ENCODE results near the gene TPSD1. TPM values are rescaled to one million over a fixed set of nuclear protein-coding genes. Genes with fewer than 3 reads are reported as not detected.
A peak's percentile ranks its signal among the peaks of the same experiment; 100 is the strongest.

Gene TPSD1
- total and polyA plus RNA-seq, 2 experiments from 2014 or later: 0.17 TPM; not detected in 1

GRCh38 chr16:1305823-1306222 lies 50.0 kb downstream of the TPSD1 start:
- Mint-ChIP-seq H3K9me3 (no peaks in the 10 kb centered on the region; the same call in 2 of the 3 replicates), H3K4me1 (peaks cover 13% of the 10 kb centered on the region), H3K27me3 (ENCODE audit: insufficient read depth, low read depth, poor library complexity) (peaks cover 32% of the 10 kb centered on the region), H3K27ac (no peak overlapping the region), H3K4me3 (no peak overlapping the region), H3K36me3 (ENCODE audit: low read depth) (peaks cover 8% of the 10 kb centered on the region)
- Histone ChIP-seq H3K36me3 (ENCODE audit: insufficient read depth) (no peaks in the 10 kb centered on the region), H3K4me2 (no peak overlapping the region), H3F3A (replicated peaks; ENCODE audit: low read depth) (peaks cover 8% of the 10 kb centered on the region), H2AFZ (no peak overlapping the region), H3K79me2 (replicated peaks; ENCODE audit: insufficient read depth) (peaks cover 10% of the 10 kb centered on the region), H3K4me1 (ENCODE audit: insufficient read depth) (peaks cover 10% of the 10 kb centered on the region), H4K20me1 (replicated peaks; ENCODE audit: insufficient read depth) (peaks cover 9% of the 10 kb centered on the region), H3K4me3 (no peak overlapping the region), H3K9me2 (ENCODE audit: insufficient read depth) (no peaks in the 10 kb centered on the region), H3K27me3 (ENCODE audit: insufficient read depth) (no peaks in the 10 kb centered on the region), H3K27ac (ENCODE audit: low read depth) (no peak overlapping the region)
- ATAC-seq: no peak
- DNase-seq (ENCODE audit: low spot score): no peak
- TF ChIP-seq CREB1 (CRISPR knock-in tag; IDR thresholded peaks at IDR 0.05; ENCODE audit: low read depth) (no peak), EZH2 (IDR thresholded peaks at IDR 0.05; ENCODE audit: low read depth, unreplicated experiment) (no peak)

DNA sequence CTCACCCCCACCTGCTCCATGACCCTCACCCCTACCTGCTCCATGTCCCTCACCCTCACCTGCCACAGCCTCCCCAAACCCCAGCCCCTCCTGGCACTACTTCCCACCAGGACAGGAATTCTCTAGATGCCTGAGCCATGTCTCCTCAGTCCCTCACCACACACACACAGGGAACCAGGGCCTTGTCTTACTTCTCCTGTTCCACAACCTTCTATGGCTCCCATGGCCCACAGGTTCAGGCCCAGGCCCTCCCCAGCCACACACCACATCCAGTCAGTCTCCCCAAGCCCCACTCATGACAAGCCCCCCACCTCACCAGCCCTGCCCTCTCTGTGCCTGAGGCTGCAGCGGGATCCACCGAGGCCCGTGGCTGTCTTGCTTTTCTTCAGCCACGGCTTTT lies 50.5 kb downstream of the TPSD1 start:
- Histone ChIP-seq H3K4me2 (no peak overlapping the region), H3K27ac (ENCODE audit: low read depth) (no peak overlapping the region), H3F3A (replicated peaks; ENCODE audit: low read depth) (peaks cover 8% of the 10 kb centered on the region), H3K4me1 (ENCODE audit: insufficient read depth) (peaks cover 15% of the 10 kb centered on the region), H3K27me3 (ENCODE audit: insufficient read depth) (no peaks in the 10 kb centered on the region), H3K36me3 (ENCODE audit: insufficient read depth) (no peaks in the 10 kb centered on the region), H3K79me2 (replicated peaks; ENCODE audit: insufficient read depth) (peaks cover 15% of the 10 kb centered on the region), H3K4me3 (no peak overlapping the region), H3K9me2 (ENCODE audit: insufficient read depth) (no peaks in the 10 kb centered on the region), H2AFZ (no peak overlapping the region), H4K20me1 (replicated peaks; ENCODE audit: insufficient read depth) (peaks cover 15% of the 10 kb centered on the region)
- peaks cover 17% of the 10 kb centered on the region for H3K4me1 Mint-ChIP-seq
- no peaks in the 10 kb centered on the region; the same call in 2 of the 3 replicates for H3K9me3 Mint-ChIP-seq
- DNase-seq (ENCODE audit: low spot score) (no peak), ATAC-seq (no peak)
- peaks cover 31% of the 10 kb centered on the region for H3K27me3 Mint-ChIP-seq (ENCODE audit: insufficient read depth, low read depth, poor library complexity)
- H3K36me3 Mint-ChIP-seq (ENCODE audit: low read depth): peaks cover 8% of the 10 kb centered on the region
- H3K4me3 Mint-ChIP-seq: peak overlapping the region; percentile 46; the same call in 1 of the 3 replicates
- no peak overlapping the region for H3K27ac Mint-ChIP-seq
- TF ChIP-seq STAT1 (IDR thresholded peaks at IDR 0.05; ENCODE audit: unreplicated experiment) (no peak), JUNB (IDR thresholded peaks at IDR 0.05; ENCODE audit: unreplicated experiment) (no peak), NANOG (IDR thresholded peaks at IDR 0.05; ENCODE audit: borderline replicate concordance) (no peak), ZNF114 (CRISPR knock-in tag; IDR thresholded peaks at IDR 0.05) (no peak), ZNF462 (CRISPR knock-in tag; IDR thresholded peaks at IDR 0.05) (no peak), ZNF331 (CRISPR knock-in tag; IDR thresholded peaks at IDR 0.05; ENCODE audit: low read depth) (no peak), CTCF (conservative IDR thresholded peaks at IDR 0.05; ENCODE audit: low read depth in 2 of 2) (no peak), POLR2AphosphoS5 (IDR thresholded peaks at IDR 0.05; ENCODE audit: low read depth) (no peak), EZH2phosphoT487 (IDR thresholded peaks at IDR 0.05; ENCODE audit: unreplicated experiment) (no peak), CREB1 (CRISPR knock-in tag; IDR thresholded peaks at IDR 0.05; ENCODE audit: low read depth) (no peak), EZH2 (IDR thresholded peaks at IDR 0.05; ENCODE audit: low read depth, unreplicated experiment) (no peak)
- TF ChIP-seq, protein P1, sequence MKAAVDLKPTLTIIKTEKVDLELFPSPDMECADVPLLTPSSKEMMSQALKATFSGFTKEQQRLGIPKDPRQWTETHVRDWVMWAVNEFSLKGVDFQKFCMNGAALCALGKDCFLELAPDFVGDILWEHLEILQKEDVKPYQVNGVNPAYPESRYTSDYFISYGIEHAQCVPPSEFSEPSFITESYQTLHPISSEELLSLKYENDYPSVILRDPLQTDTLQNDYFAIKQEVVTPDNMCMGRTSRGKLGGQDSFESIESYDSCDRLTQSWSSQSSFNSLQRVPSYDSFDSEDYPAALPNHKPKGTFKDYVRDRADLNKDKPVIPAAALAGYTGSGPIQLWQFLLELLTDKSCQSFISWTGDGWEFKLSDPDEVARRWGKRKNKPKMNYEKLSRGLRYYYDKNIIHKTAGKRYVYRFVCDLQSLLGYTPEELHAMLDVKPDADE (IDR thresholded peaks at IDR 0.05): no peak
